C4-2B (cell line): ENCODE data around the gene ANKRD44.

Experiments
- ZFX ChIP-seq: fragments of 450-650 bp; IDR thresholded peaks from 2 replicates; pipeline ENCODE4 v1.6.1; 2017
- TF ChIP-seq, protein P1 (sequence below): fragments of 450-650 bp; conservative IDR thresholded peaks from 2 replicates; pipeline ENCODE4 v1.5.1; 2017; ENCODE audit warnings: mild to moderate bottlenecking

DNA sequence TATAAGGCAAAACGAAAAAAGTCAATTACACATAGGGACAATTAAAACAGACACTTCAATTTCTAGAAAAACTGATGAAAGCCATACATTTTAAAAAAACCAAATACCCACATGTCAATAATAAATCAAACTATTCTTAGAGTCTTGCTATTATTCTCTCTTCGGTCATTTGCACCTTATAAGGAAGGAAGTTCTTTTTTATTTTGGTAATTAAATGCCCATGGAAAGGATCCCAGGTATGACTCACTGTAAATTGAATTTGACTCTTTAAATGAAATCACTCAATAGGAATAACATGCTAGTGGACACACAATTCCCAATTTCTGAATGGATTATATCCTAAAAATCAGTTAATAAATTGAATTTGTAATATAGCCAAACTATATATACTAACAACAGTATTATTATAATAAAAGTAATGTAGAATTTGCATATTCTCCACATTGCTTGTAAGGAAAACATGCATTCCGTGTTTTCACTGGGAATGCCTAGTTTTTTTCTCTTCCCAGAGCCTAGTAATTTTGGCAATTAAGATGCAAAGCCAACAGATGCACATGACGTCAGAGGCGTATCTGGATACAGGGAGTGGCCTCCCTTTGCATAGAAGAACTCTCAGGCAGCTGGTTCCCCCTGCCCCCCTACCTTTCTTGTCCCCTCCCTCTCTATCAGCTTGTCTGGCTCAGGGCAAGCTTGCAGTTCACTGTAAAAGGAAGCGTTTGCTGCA is 230.6 kb downstream of the ANKRD44 start:
- TF ChIP-seq, protein P1, sequence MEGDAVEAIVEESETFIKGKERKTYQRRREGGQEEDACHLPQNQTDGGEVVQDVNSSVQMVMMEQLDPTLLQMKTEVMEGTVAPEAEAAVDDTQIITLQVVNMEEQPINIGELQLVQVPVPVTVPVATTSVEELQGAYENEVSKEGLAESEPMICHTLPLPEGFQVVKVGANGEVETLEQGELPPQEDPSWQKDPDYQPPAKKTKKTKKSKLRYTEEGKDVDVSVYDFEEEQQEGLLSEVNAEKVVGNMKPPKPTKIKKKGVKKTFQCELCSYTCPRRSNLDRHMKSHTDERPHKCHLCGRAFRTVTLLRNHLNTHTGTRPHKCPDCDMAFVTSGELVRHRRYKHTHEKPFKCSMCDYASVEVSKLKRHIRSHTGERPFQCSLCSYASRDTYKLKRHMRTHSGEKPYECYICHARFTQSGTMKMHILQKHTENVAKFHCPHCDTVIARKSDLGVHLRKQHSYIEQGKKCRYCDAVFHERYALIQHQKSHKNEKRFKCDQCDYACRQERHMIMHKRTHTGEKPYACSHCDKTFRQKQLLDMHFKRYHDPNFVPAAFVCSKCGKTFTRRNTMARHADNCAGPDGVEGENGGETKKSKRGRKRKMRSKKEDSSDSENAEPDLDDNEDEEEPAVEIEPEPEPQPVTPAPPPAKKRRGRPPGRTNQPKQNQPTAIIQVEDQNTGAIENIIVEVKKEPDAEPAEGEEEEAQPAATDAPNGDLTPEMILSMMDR = no peak
- TF ChIP-seq ZFX = no peak
